HEK293 (cell line): Measurements from ENCODE around the gene HSD17B14.
A peak's percentile ranks its signal among the peaks of the same experiment; 100 is the strongest.

Experiments used
- CTCF ChIA-PET: fragments of 350-600 bp; formaldehyde crosslinking; extraction: SDS; loops from one replicate; lab custom pipeline; 2021; ENCODE audit warnings: antibody characterized with exemption; lab: Yijun Ruan, JAX
- POLR2A ChIA-PET: fragments of 300-600 bp; formaldehyde crosslinking; extraction: SDS; loops from one replicate; lab custom pipeline; 2020; ENCODE audit warnings: antibody characterized with exemption, inconsistent platforms; lab: Yijun Ruan, JAX
- H3K27ac ChIP-seq: fragments of 200-500 bp; sonication (Bioruptor generic); 2 replicates; pipeline ENCODE4 v1.5.1; 2014; ENCODE audit warnings: low read depth, low read length, control low read depth, inconsistent platforms; ENCODE audit errors: extremely low read depth
- H3K36me3 ChIP-seq, 2 experiments: fragments of 200-500 bp in 1 of 2; sonication (Bioruptor generic) in 1 of 2; 1 replicate in 1 of 2; 2 replicates in 1 of 2; pipeline ENCODE4 v1.5.1; 2014 to 2017; ENCODE audit warnings: inconsistent platforms in 2 of 2, low read length in 2 of 2; ENCODE audit not compliant: control insufficient read depth in 2 of 2, insufficient read depth in 1 of 2
- H3K4me1 ChIP-seq: fragments of 200-500 bp; sonication (Bioruptor generic); 2 replicates; pipeline ENCODE4 v1.5.1; 2014; ENCODE audit warnings: mild to moderate bottlenecking, low read length, inconsistent platforms; ENCODE audit not compliant: control insufficient read depth, insufficient read depth
- H3K4me3 ChIP-seq: 2 replicates; pipeline ENCODE4 v1.5.1; 2011; ENCODE audit warnings: low read depth, mild to moderate bottlenecking, control low read depth, low read length, moderate library complexity
- H3K9me3 ChIP-seq: fragments of 200-500 bp; sonication (Bioruptor generic); 2 replicates; pipeline ENCODE4 v1.5.1; 2014; ENCODE audit warnings: low read depth, low read length, inconsistent platforms; ENCODE audit not compliant: control insufficient read depth, insufficient read depth
- FEZF1 ChIP-seq: fragments of 450-650 bp; formaldehyde crosslinking; IDR thresholded peaks from 2 replicates; pipeline ENCODE4 v1.5.1; 2016; ENCODE audit warnings: missing biosample characterization, missing genetic modification characterization
- KLF10 ChIP-seq: fragments of 450-650 bp; IDR thresholded peaks from 2 replicates; pipeline ENCODE4 v1.5.1; 2018; ENCODE audit warnings: missing biosample characterization, mild to moderate bottlenecking, missing genetic modification characterization
- KLF7 ChIP-seq: fragments of 450-650 bp; formaldehyde crosslinking; IDR thresholded peaks from 2 replicates; pipeline ENCODE4 v1.5.1; 2016; ENCODE audit warnings: missing biosample characterization, missing genetic modification characterization, borderline replicate concordance
- MEIS1 ChIP-seq: sonication (generic); formaldehyde crosslinking; IDR thresholded peaks from 2 replicates; pipeline ENCODE4 v1.8.1; 2022; ENCODE audit warnings: missing genetic modification reagents, mild to moderate bottlenecking, borderline replicate concordance
- PATZ1 ChIP-seq: fragments of 450-650 bp; formaldehyde crosslinking; IDR thresholded peaks from 2 replicates; pipeline ENCODE4 v1.5.1; 2016; ENCODE audit warnings: missing biosample characterization, missing genetic modification characterization
- SCRT1 ChIP-seq: fragments of 450-650 bp; formaldehyde crosslinking; IDR thresholded peaks from 2 replicates; pipeline ENCODE4 v1.5.1; 2016; ENCODE audit warnings: missing biosample characterization, missing genetic modification characterization, borderline replicate concordance
- SETDB1 ChIP-seq: IDR thresholded peaks from one replicate; pipeline ENCODE4 v1.6.1; 2017; ENCODE audit warnings: mild to moderate bottlenecking, low read length, moderate library complexity, mixed read lengths; ENCODE audit not compliant: insufficient read length
- ZBTB44 ChIP-seq: fragments of 450-650 bp; IDR thresholded peaks from 2 replicates; pipeline ENCODE4 v1.5.1; 2018; ENCODE audit warnings: missing biosample characterization, mild to moderate bottlenecking, missing genetic modification characterization
- ZFP41 ChIP-seq: fragments of 450-650 bp; formaldehyde crosslinking; IDR thresholded peaks from 2 replicates; pipeline ENCODE4 v1.5.1; 2016; ENCODE audit warnings: missing biosample characterization, missing genetic modification characterization, borderline replicate concordance
- ZNF114 ChIP-seq: fragments of 450-650 bp; formaldehyde crosslinking; IDR thresholded peaks from 2 replicates; pipeline ENCODE4 v1.5.0; 2017; ENCODE audit warnings: missing biosample characterization, missing genetic modification characterization
- ZNF155 ChIP-seq: fragments of 450-650 bp; formaldehyde crosslinking; IDR thresholded peaks from 2 replicates; pipeline ENCODE4 v1.5.1; 2016; ENCODE audit warnings: missing biosample characterization, missing genetic modification characterization
- ZNF211 ChIP-seq: fragments of 450-650 bp; formaldehyde crosslinking; IDR thresholded peaks from 2 replicates; pipeline ENCODE4 v1.5.1; 2016; ENCODE audit warnings: low read depth, missing biosample characterization, missing genetic modification characterization
- ZNF223 ChIP-seq: fragments of 450-650 bp; formaldehyde crosslinking; IDR thresholded peaks from 2 replicates; pipeline ENCODE4 v1.5.1; 2016; ENCODE audit warnings: missing biosample characterization, missing genetic modification characterization
- ZNF26 ChIP-seq: fragments of 450-650 bp; formaldehyde crosslinking; IDR thresholded peaks from 2 replicates; pipeline ENCODE4 v1.5.1; 2016; ENCODE audit warnings: missing biosample characterization, missing genetic modification characterization
- ZNF292 ChIP-seq: fragments of 450-650 bp; formaldehyde crosslinking; IDR thresholded peaks from 2 replicates; pipeline ENCODE4 v1.5.1; 2016; ENCODE audit warnings: low read depth, missing biosample characterization, missing genetic modification characterization, borderline replicate concordance
- ZNF311 ChIP-seq: fragments of 450-650 bp; formaldehyde crosslinking; IDR thresholded peaks from 2 replicates; pipeline ENCODE4 v1.5.1; 2017; ENCODE audit warnings: missing biosample characterization, missing genetic modification characterization, borderline replicate concordance
- ZNF335 ChIP-seq: fragments of 450-650 bp; formaldehyde crosslinking; conservative IDR thresholded peaks from 2 replicates; pipeline ENCODE4 v1.5.1; 2016; ENCODE audit warnings: missing biosample characterization, missing genetic modification characterization
- ZNF366 ChIP-seq: fragments of 450-650 bp; formaldehyde crosslinking; conservative IDR thresholded peaks from 2 replicates; pipeline ENCODE4 v1.5.1; 2016; ENCODE audit warnings: missing biosample characterization, missing genetic modification characterization
- ZNF449 ChIP-seq: fragments of 450-650 bp; formaldehyde crosslinking; IDR thresholded peaks from 2 replicates; pipeline ENCODE4 v1.5.1; 2017; ENCODE audit warnings: missing biosample characterization, mild to moderate bottlenecking, missing genetic modification characterization, moderate library complexity
- ZNF530 ChIP-seq: fragments of 450-650 bp; formaldehyde crosslinking; IDR thresholded peaks from 2 replicates; pipeline ENCODE4 v1.5.1; 2016; ENCODE audit warnings: low read depth, missing biosample characterization, missing genetic modification characterization
- ZNF558 ChIP-seq: fragments of 450-650 bp; formaldehyde crosslinking; IDR thresholded peaks from 2 replicates; pipeline ENCODE4 v1.5.1; 2016; ENCODE audit warnings: missing biosample characterization, missing genetic modification characterization
- ZNF639 ChIP-seq: fragments of 450-650 bp; formaldehyde crosslinking; IDR thresholded peaks from 2 replicates; pipeline ENCODE4 v1.5.1; 2016; ENCODE audit warnings: missing biosample characterization, missing genetic modification characterization
- ZNF660 ChIP-seq: fragments of 450-650 bp; IDR thresholded peaks from 2 replicates; pipeline ENCODE4 v1.5.1; 2018; ENCODE audit warnings: missing biosample characterization, mild to moderate bottlenecking, missing genetic modification characterization
- ZNF692 ChIP-seq: fragments of 450-650 bp; formaldehyde crosslinking; IDR thresholded peaks from 2 replicates; pipeline ENCODE4 v1.5.1; 2016; ENCODE audit warnings: missing biosample characterization, missing genetic modification characterization
- ZNF701 ChIP-seq: fragments of 450-650 bp; formaldehyde crosslinking; IDR thresholded peaks from 2 replicates; pipeline ENCODE4 v1.5.1; 2016; ENCODE audit warnings: missing biosample characterization, missing genetic modification characterization
- ZNF747 ChIP-seq: fragments of 450-650 bp; formaldehyde crosslinking; IDR thresholded peaks from 2 replicates; pipeline ENCODE4 v1.5.1; 2016; ENCODE audit warnings: missing biosample characterization, missing genetic modification characterization
- ZNF830 ChIP-seq: fragments of 450-650 bp; IDR thresholded peaks from 2 replicates; pipeline ENCODE4 v1.5.0; 2018; ENCODE audit warnings: missing biosample characterization, missing genetic modification characterization, low read depth, mild to moderate bottlenecking, moderate library complexity
- ZNF843 ChIP-seq: fragments of 450-650 bp; formaldehyde crosslinking; IDR thresholded peaks from 2 replicates; pipeline ENCODE4 v1.5.1; 2016; ENCODE audit warnings: missing biosample characterization, missing genetic modification characterization

HSD17B14 gene

GRCh38 chr19:48819366-48819816 is 16.9 kb downstream of the HSD17B14 start:
- no peak overlapping the region for H3K27ac ChIP-seq
- CTCF ChIA-PET = interaction anchor here (0.7 to 2.2 kb wide), 2 partner anchors 14 to 31 kb away, joined by 5 to 13 read pairs; no protein-coding TSS in a partner anchor
- peaks cover 0 to 4% of the 10 kb centered on the region in 2 experiments; a peak in 2 of 3 replicates for H3K36me3 ChIP-seq
- POLR2A ChIA-PET = no interaction called here
- H3K4me3 ChIP-seq = no peak overlapping the region
- H3K9me3 ChIP-seq = no peaks in the 10 kb centered on the region
- peaks cover 4% of the 10 kb centered on the region; the same call in 1 of the 2 replicates for H3K4me1 ChIP-seq
- TF ChIP-seq ZNF639 (tag by site-specific recombination) (no peak), ZNF155 (tag by site-specific recombination) (no peak), ZNF366 (no peak), ZNF660 (no peak), ZNF223 (tag by site-specific recombination) (no peak), KLF10 (no peak), ZNF843 (tag by site-specific recombination) (0 out of 2 replicates have a peak, but pooled peaks have one; percentile 29), ZNF335 (tag by site-specific recombination) (peak; percentile 41; the same call in 1 of the 2 replicates), KLF7 (tag by site-specific recombination) (no peak; the same call in 1 of the 2 replicates), ZNF747 (no peak), PATZ1 (tag by site-specific recombination) (peak; percentile 33; the same call in 1 of the 2 replicates), SETDB1 (no peak), ZNF830 (tag by site-specific recombination) (no peak), ZNF311 (tag by site-specific recombination) (no peak), ZNF558 (tag by site-specific recombination) (no peak), ZNF449 (tag by site-specific recombination) (no peak), ZNF692 (peak; percentile 94), ZNF26 (tag by site-specific recombination) (no peak), FEZF1 (tag by site-specific recombination) (no peak), ZNF701 (tag by site-specific recombination) (no peak), ZNF211 (tag by site-specific recombination) (no peak), ZBTB44 (tag by site-specific recombination) (no peak), ZFP41 (tag by site-specific recombination) (no peak), ZNF530 (tag by site-specific recombination) (no peak), ZNF114 (tag by site-specific recombination) (no peak), ZNF292 (tag by site-specific recombination) (no peak), SCRT1 (tag by site-specific recombination) (no peak), MEIS1 (CRISPR knock-in tag) (no peak)
